ENCODE data around the gene CPM. TPM values are rescaled to one million over a fixed set of nuclear protein-coding genes. Genes with fewer than 3 reads are reported as not detected.
"Not testable (repeated sequence)": the region's sequence is repeated elsewhere in the genome, so short reads cannot be mapped to it uniquely, and the experiment has no call there.

CPM gene
- total and polyA plus RNA-seq, 10 of the 15 experiments (the other 5 are each of a cell fraction or from before 2014, with no cell fraction given): 0.06 to 1.7 (median 0.41) TPM

DNA sequence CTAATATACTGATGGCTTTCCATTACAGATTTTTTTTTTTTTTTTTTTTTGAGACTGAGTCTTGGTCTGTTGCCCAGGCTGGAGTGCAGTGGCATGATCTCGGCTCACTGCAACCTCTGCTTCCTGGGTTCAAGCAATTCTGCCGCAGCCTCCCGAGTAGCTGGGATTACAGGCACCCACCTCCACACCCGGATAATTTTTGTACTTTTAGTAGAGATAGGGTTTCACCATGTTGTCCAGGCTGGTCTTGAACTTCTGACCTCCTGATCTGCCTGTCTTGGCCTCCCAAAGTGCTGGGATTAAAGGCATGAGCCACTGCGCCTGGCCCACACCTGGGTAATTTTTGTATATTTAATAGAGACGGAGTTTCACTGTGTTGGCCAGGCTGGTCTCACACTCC lies 121.4 kb downstream of the CPM start:
- POLR2A ChIA-PET: interaction anchor here (0.7 to 1.3 kb wide), 3 partner anchors 14 to 260 kb away, joined by 3 to 5 read pairs (median 3); no protein-coding TSS in a partner anchor
- Histone ChIP-seq H3K4me3 (peak overlapping the region; percentile 51), H3K36me3 (ENCODE audit: control insufficient read depth in 2 of 2, insufficient read depth in 2 of 2, low read length in 1 of 2) (peaks cover 0 to 35% of the 10 kb centered on the region in 2 experiments; a peak in 3 of 4 replicates), H3K4me2 (ENCODE audit: control insufficient read depth, insufficient read depth) (peak overlapping the region; percentile 44; the same call in 1 of the 2 replicates), H3K79me2 (ENCODE audit: control insufficient read depth, insufficient read depth, low read length) (peaks cover 81% of the 10 kb centered on the region)
- BruUV-seq (replicated peaks): TSS peak; percentile 4
- H2AFZ ChIP-seq (ENCODE audit: control insufficient read depth, low read depth, low read length); H3K4me1 ChIP-seq (ENCODE audit: control insufficient read depth, insufficient read depth, low read length); in situ Hi-C loops (cut with MboI); H4K20me1 ChIP-seq (ENCODE audit: control insufficient read depth, insufficient read depth); FAIRE-seq; H3K9me3 ChIP-seq (replicated peaks; ENCODE audit: control insufficient read depth, insufficient read depth, low read length); H3K27ac ChIP-seq (ENCODE audit: control insufficient read depth, insufficient read depth); H3K27me3 ChIP-seq (replicated peaks in 1 of 2; ENCODE audit: control insufficient read depth in 2 of 2, insufficient read depth in 2 of 2, low read length in 1 of 2); intact Hi-C loops (cut with micrococcal nuclease; ENCODE audit: unreplicated experiment); H3K9ac ChIP-seq (ENCODE audit: control insufficient read depth, insufficient read depth, low read length); DNase-seq (ENCODE audit: low read depth, low spot score); ATAC-seq: not testable (repeated sequence)
- RAD21 ChIA-PET (ENCODE audit: unreplicated experiment): interaction anchor here (1.0 kb wide), 1 partner anchor 19 kb away, joined by 3 read pairs; no protein-coding TSS in a partner anchor
- CTCF ChIA-PET: interaction anchor here (0.6 to 12.4 kb wide), 6 partner anchors 20 to 574 kb away, joined by 3 to 156 read pairs (median 3); no protein-coding TSS in a partner anchor
- WGBS (ENCODE audit: insufficient coverage, insufficient replicate concordance, low lambda C conversion rate, missing lambda C conversion rate): 93% methylated on average over 6 of the region's 6 CpGs
- TF ChIP-seq POLR2AphosphoS5 (IDR thresholded peaks at IDR 0.05; ENCODE audit: low read length): 0 out of 2 replicates have a peak, but pooled peaks have one; percentile 7
- TF ChIP-seq, protein P1, sequence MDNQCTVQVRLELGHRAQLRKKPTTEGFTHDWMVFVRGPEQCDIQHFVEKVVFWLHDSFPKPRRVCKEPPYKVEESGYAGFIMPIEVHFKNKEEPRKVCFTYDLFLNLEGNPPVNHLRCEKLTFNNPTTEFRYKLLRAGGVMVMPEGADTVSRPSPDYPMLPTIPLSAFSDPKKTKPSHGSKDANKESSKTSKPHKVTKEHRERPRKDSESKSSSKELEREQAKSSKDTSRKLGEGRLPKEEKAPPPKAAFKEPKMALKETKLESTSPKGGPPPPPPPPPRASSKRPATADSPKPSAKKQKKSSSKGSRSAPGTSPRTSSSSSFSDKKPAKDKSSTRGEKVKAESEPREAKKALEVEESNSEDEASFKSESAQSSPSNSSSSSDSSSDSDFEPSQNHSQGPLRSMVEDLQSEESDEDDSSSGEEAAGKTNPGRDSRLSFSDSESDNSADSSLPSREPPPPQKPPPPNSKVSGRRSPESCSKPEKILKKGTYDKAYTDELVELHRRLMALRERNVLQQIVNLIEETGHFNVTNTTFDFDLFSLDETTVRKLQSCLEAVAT (IDR thresholded peaks at IDR 0.05): 0 out of 2 replicates have a peak, but pooled peaks have one; percentile 13
- SMC1A ChIA-PET (ENCODE audit: uncharacterized antibody, unreplicated experiment): interaction anchor here (0.8 to 5.0 kb wide), 6 partner anchors 8 to 436 kb away, joined by 3 to 22 read pairs (median 4); partner anchors contain the start of gene SLC35E3

DNA sequence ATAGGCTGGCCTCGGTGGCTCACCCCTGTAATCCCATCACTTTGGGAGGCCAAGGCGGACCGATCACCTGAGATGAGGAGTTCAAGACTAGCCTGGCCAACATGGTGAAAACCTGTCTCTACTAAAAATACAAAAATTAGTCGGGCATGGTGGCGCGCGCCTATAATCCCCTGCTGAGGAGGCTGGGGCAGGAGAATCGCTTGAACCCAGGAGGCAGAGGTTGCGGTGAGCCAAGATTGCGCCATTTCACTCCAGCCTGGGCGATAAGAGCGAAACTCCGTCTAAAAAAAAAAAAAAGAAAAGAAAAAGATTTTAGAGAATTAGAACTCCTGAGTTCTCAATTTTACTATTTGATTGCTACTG lies 123.0 kb downstream of the CPM start:
- H3K9ac ChIP-seq (ENCODE audit: control insufficient read depth, insufficient read depth, low read length); ATAC-seq; POLR2A ChIA-PET; H3K4me1 ChIP-seq (ENCODE audit: control insufficient read depth, insufficient read depth, low read length); intact Hi-C loops (cut with micrococcal nuclease; ENCODE audit: unreplicated experiment); in situ Hi-C loops (cut with MboI); BruUV-seq (replicated peaks); SMC1A ChIA-PET (ENCODE audit: uncharacterized antibody, unreplicated experiment); H3K9me3 ChIP-seq (replicated peaks; ENCODE audit: control insufficient read depth, insufficient read depth, low read length); H4K20me1 ChIP-seq (ENCODE audit: control insufficient read depth, insufficient read depth); H2AFZ ChIP-seq (ENCODE audit: control insufficient read depth, low read depth, low read length); RAD21 ChIA-PET (ENCODE audit: unreplicated experiment); DNase-seq (ENCODE audit: low read depth, low spot score); CTCF ChIA-PET; FAIRE-seq; H3K27me3 ChIP-seq (replicated peaks in 1 of 2; ENCODE audit: control insufficient read depth in 2 of 2, insufficient read depth in 2 of 2, low read length in 1 of 2): not testable (repeated sequence)
- 95% methylated on average over 11 of the region's 13 CpGs for whole genome bisulfite sequencing (ENCODE audit: insufficient coverage, insufficient replicate concordance, low lambda C conversion rate, missing lambda C conversion rate)
- Histone ChIP-seq H3K4me2 (ENCODE audit: control insufficient read depth, insufficient read depth) (0 out of 2 replicates have a peak overlapping the region, but pooled peaks have one; percentile 41), H3K4me3 (peak overlapping the region; percentile 83), H3K36me3 (ENCODE audit: control insufficient read depth in 2 of 2, insufficient read depth in 2 of 2, low read length in 1 of 2) (peaks cover 0 to 24% of the 10 kb centered on the region in 2 experiments; a peak in 3 of 4 replicates), H3K27ac (ENCODE audit: control insufficient read depth, insufficient read depth) (peak overlapping the region; percentile 100; the same call in 1 of the 2 replicates), H3K79me2 (ENCODE audit: control insufficient read depth, insufficient read depth, low read length) (peaks cover 67% of the 10 kb centered on the region)
- TF ChIP-seq, protein P2, sequence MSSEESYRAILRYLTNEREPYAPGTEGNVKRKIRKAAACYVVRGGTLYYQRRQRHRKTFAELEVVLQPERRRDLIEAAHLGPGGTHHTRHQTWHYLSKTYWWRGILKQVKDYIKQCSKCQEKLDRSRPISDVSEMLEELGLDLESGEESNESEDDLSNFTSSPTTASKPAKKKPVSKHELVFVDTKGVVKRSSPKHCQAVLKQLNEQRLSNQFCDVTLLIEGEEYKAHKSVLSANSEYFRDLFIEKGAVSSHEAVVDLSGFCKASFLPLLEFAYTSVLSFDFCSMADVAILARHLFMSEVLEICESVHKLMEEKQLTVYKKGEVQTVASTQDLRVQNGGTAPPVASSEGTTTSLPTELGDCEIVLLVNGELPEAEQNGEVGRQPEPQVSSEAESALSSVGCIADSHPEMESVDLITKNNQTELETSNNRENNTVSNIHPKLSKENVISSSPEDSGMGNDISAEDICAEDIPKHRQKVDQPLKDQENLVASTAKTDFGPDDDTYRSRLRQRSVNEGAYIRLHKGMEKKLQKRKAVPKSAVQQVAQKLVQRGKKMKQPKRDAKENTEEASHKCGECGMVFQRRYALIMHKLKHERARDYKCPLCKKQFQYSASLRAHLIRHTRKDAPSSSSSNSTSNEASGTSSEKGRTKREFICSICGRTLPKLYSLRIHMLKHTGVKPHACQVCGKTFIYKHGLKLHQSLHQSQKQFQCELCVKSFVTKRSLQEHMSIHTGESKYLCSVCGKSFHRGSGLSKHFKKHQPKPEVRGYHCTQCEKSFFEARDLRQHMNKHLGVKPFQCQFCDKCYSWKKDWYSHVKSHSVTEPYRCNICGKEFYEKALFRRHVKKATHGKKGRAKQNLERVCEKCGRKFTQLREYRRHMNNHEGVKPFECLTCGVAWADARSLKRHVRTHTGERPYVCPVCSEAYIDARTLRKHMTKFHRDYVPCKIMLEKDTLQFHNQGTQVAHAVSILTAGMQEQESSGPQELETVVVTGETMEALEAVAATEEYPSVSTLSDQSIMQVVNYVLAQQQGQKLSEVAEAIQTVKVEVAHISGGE (CRISPR knock-in tag; IDR thresholded peaks at IDR 0.05): 0 out of 2 replicates have a peak, but pooled peaks have one; percentile 27
- TF ChIP-seq, protein P3, sequence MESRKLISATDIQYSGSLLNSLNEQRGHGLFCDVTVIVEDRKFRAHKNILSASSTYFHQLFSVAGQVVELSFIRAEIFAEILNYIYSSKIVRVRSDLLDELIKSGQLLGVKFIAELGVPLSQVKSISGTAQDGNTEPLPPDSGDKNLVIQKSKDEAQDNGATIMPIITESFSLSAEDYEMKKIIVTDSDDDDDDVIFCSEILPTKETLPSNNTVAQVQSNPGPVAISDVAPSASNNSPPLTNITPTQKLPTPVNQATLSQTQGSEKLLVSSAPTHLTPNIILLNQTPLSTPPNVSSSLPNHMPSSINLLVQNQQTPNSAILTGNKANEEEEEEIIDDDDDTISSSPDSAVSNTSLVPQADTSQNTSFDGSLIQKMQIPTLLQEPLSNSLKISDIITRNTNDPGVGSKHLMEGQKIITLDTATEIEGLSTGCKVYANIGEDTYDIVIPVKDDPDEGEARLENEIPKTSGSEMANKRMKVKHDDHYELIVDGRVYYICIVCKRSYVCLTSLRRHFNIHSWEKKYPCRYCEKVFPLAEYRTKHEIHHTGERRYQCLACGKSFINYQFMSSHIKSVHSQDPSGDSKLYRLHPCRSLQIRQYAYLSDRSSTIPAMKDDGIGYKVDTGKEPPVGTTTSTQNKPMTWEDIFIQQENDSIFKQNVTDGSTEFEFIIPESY (IDR thresholded peaks at IDR 0.05): peak; percentile 68; the same call in 1 of the 2 replicates
- TF ChIP-seq, protein P1 (IDR thresholded peaks at IDR 0.05): peak; percentile 82

Measured in GM12878 (cell line).